ENCODE results near the gene PRSS33. TPM values are rescaled to one million over a fixed set of nuclear protein-coding genes. Genes with fewer than 3 reads are reported as not detected.

Gene PRSS33
- total and polyA plus RNA-seq, 2 of the 8 experiments (the other 6 are each of a cell fraction or from before 2014, with no cell fraction given), result 0.09 TPM; not detected in 1

DNA sequence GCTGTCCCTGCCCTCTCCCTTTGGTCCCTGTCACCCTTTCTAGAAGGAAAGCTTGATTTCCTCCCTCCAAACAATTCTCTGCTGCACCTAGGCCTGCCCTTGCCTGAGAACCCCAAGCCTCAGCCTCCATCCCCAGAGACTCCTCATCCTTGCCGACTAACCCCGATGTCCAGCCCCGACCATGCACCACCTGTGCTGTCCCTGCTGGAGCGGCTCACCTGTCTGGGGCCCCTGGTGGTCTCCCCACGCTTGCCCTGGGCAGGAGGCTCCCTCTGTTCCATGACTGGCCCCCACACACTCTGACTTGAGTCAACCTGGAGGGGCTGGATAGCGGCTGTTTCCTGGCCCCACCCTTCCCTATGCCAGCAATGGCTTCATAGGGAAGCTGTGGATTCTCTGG is 46.9 kb downstream of the PRSS33 start (continued):
- TF ChIP-seq CHD7 (IDR thresholded peaks at IDR 0.05; ENCODE audit: insufficient replicate concordance, low read length), result no peak
- no peak for TF ChIP-seq EGR1 (IDR thresholded peaks at IDR 0.05; ENCODE audit: borderline replicate concordance, low read depth, low read length)
- no peak for TF ChIP-seq RFX5 (IDR thresholded peaks at IDR 0.05; ENCODE audit: borderline replicate concordance, low read depth, low read length)
- TF ChIP-seq SP1 (IDR thresholded peaks at IDR 0.05; ENCODE audit: low read depth, low read length), result no peak
- no peak for TF ChIP-seq POLR2AphosphoS5 (IDR thresholded peaks at IDR 0.05; ENCODE audit: low read depth, low read length)
- TF ChIP-seq CBX5 (IDR thresholded peaks at IDR 0.05; ENCODE audit: low read depth, low read length), result no peak
- TF ChIP-seq ATF2 (IDR thresholded peaks at IDR 0.05; ENCODE audit: low read length), result no peak
- TF ChIP-seq YY1 (IDR thresholded peaks at IDR 0.05; ENCODE audit: low read depth, low read length), result no peak
- no peak for TF ChIP-seq RNF2 (IDR thresholded peaks at IDR 0.05; ENCODE audit: borderline replicate concordance, low read depth, low read length, missing control alignments, poor library complexity, severe bottlenecking)
